Liver (tissue), 9 donors: ENCODE results near the gene ACOT8. TPM values are rescaled to one million over a fixed set of nuclear protein-coding genes. Genes with fewer than 3 reads are reported as not detected.

Experiments
- DNase-seq: peaks from one replicate; pipeline ENCODE4 v3.0.0-alpha.2; 2017; ENCODE audit warnings: low spot score
- H3K27ac ChIP-seq, 2 donors: one replicate each; pipeline ENCODE4 v1.7.0; 2013; ENCODE audit warnings: inconsistent platforms in 2 of 2, low read length in 2 of 2, control low read depth in 1 of 2, low read depth in 1 of 2, mild to moderate bottlenecking in 1 of 2
- H3K27me3 ChIP-seq, 4 donors: one replicate each; pipeline versions ENCODE4 v1.6.1 to v1.7.0; 2013; ENCODE audit warnings: low read length in 3 of 4, inconsistent platforms in 1 of 4, mild to moderate bottlenecking in 1 of 4, moderate library complexity in 1 of 4; ENCODE audit not compliant: control insufficient read depth in 4 of 4, insufficient read depth in 4 of 4
- H3K36me3 ChIP-seq, 4 donors: one replicate each; pipeline versions ENCODE4 v1.6.1 to v1.7.0; 2013; ENCODE audit warnings: low read length in 3 of 4, mild to moderate bottlenecking in 3 of 4, low read depth in 1 of 4, moderate library complexity in 1 of 4; ENCODE audit not compliant: control insufficient read depth in 4 of 4, insufficient read depth in 3 of 4
- H3K4me1 ChIP-seq, 4 donors: one replicate each; pipeline versions ENCODE4 v1.6.1 to v1.7.0; 2013; ENCODE audit warnings: low read length in 3 of 4, mild to moderate bottlenecking in 3 of 4, moderate library complexity in 1 of 4; ENCODE audit not compliant: control insufficient read depth in 4 of 4, insufficient read depth in 4 of 4
- H3K4me3 ChIP-seq, 3 donors: one replicate each; pipeline versions ENCODE4 v1.6.1 to v1.7.0; 2013; ENCODE audit warnings: low read length in 3 of 3, control low read depth in 1 of 3, low read depth in 1 of 3, mild to moderate bottlenecking in 1 of 3
- H3K9ac ChIP-seq, 2 donors: one replicate each; pipeline ENCODE4 v1.7.0; 2013; ENCODE audit warnings: low read length in 2 of 2, mild to moderate bottlenecking in 2 of 2, moderate library complexity in 2 of 2, control low read depth in 1 of 2, low read depth in 1 of 2
- H3K9me3 ChIP-seq, 4 donors: one replicate each; pipeline versions ENCODE4 v1.6.1 to v1.7.0; 2013; ENCODE audit warnings: low read length in 3 of 4; ENCODE audit not compliant: control insufficient read depth in 4 of 4
- ATF3 ChIP-seq: IDR thresholded peaks from 2 replicates; pipeline ENCODE4 v1.6.1; 2016; ENCODE audit warnings: antibody characterized with exemption
- CTCF ChIP-seq: fragments of 150-350 bp; IDR thresholded peaks from 2 replicates; pipeline ENCODE4 v1.5.1; 2017; ENCODE audit warnings: improper control_type of control experiment, low read depth, low read length; ENCODE audit not compliant: missing input control
- EGR1 ChIP-seq, 2 donors: IDR thresholded peaks; 2 replicates each; pipeline ENCODE4 v1.6.1; 2016 to 2018; ENCODE audit warnings: antibody characterized with exemption in 2 of 2, low read depth in 2 of 2
- FOXA1 ChIP-seq: IDR thresholded peaks from 2 replicates; pipeline ENCODE4 v1.6.1; 2016; ENCODE audit warnings: antibody characterized with exemption
- HNF4A ChIP-seq, 2 donors: conservative IDR thresholded peaks; 2 replicates each; pipeline ENCODE4 v1.6.1; 2016; ENCODE audit warnings: antibody characterized with exemption in 2 of 2, mild to moderate bottlenecking in 2 of 2
- HNF4G ChIP-seq: IDR thresholded peaks from 2 replicates; pipeline ENCODE4 v1.6.1; 2016; ENCODE audit warnings: antibody characterized with exemption
- JUND ChIP-seq, 2 donors: IDR thresholded peaks; 2 replicates each; pipeline ENCODE4 v1.6.1; 2016; ENCODE audit warnings: antibody characterized with exemption in 2 of 2
- MAX ChIP-seq: IDR thresholded peaks from 2 replicates; pipeline ENCODE4 v1.6.1; 2016; ENCODE audit warnings: antibody characterized with exemption
- NR2F2 ChIP-seq: IDR thresholded peaks from 2 replicates; pipeline ENCODE4 v1.6.1; 2016; ENCODE audit warnings: antibody characterized with exemption
- RAD21 ChIP-seq, 2 donors: IDR thresholded peaks; 2 replicates each; pipeline ENCODE4 v1.6.1; 2016; ENCODE audit warnings: antibody characterized with exemption in 2 of 2, mild to moderate bottlenecking in 2 of 2
- REST ChIP-seq: IDR thresholded peaks from 2 replicates; pipeline ENCODE4 v1.6.1; 2016; ENCODE audit warnings: antibody characterized with exemption, mild to moderate bottlenecking
- RXRA ChIP-seq, 2 donors: IDR thresholded peaks; 2 replicates each; pipeline ENCODE4 v1.6.1; 2017 to 2018; ENCODE audit warnings: antibody characterized with exemption in 2 of 2, mild to moderate bottlenecking in 1 of 2
- SP1 ChIP-seq: IDR thresholded peaks from 2 replicates; pipeline ENCODE4 v1.6.1; 2018; ENCODE audit warnings: antibody characterized with exemption, mild to moderate bottlenecking
- TAF1 ChIP-seq: conservative IDR thresholded peaks from 2 replicates; pipeline ENCODE4 v1.6.1; 2016; ENCODE audit warnings: antibody characterized with exemption, mild to moderate bottlenecking
- YY1 ChIP-seq: IDR thresholded peaks from 2 replicates; pipeline ENCODE4 v1.6.1; 2016; ENCODE audit warnings: antibody characterized with exemption, mild to moderate bottlenecking
- ZBTB33 ChIP-seq: IDR thresholded peaks from 2 replicates; pipeline ENCODE4 v1.6.1; 2016; ENCODE audit warnings: antibody characterized with exemption
- WGBS: extraction: QIAGEN DNeasy Blood & Tissue Kit; methylation state at CpG from one replicate; pipeline ENCODE4 v1.1.7; 2013; 5-methylcytosine and 5-hydroxymethylcytosine counted together
- polyA plus RNA-seq, 2 donors: library from polyadenylated mRNA; stranded (reverse) in 1 of 2; unstranded in 1 of 2; fragments of 200-250 nt in 1 of 2; fragments of >200 nt in 1 of 2; fragmentation: Nextera tagmentation in 1 of 2; extraction: Ambion mirVana in 1 of 2; gene quantifications; one replicate each; pipeline versions ENCODE4 v1.2.1 to v1.2.3, GENCODE V29; 2013 to 2015
- total RNA-seq, 2 donors: library from RNA; depleted of rRNA; stranded (reverse); fragments of >200 nt; gene quantifications; one replicate each; pipeline ENCODE4 v1.2.3, GENCODE V29; 2014
- donor health status: healthy.
- donor health status: healthy.
- donor health status: healthy.
- donor health status: healthy.
- donor health status: healthy.

ACOT8 gene
- total and polyA plus RNA-seq, 4 donors, result 24.4 to 27.1 (median 24.5) TPM

- TF ChIP-seq REST (no peak), MAX (no peak), HNF4G (no peak), EGR1 (IDR thresholded peaks at IDR 0.05; ENCODE audit: low read depth in 2 of 2) (no peak), HNF4A (conservative IDR thresholded peaks at IDR 0.05) (no peak), JUND (IDR thresholded peaks at IDR 0.05) (no peak), CTCF (no peak), RXRA (IDR thresholded peaks at IDR 0.05) (no peak), ATF3 (no peak), SP1 (no peak), TAF1 (no peak), FOXA1 (no peak), NR2F2 (no peak), RAD21 (IDR thresholded peaks at IDR 0.05) (no peak), ZBTB33 (no peak), YY1 (no peak)
- Histone ChIP-seq H3K9me3 (no peaks in the 10 kb centered on the region), H3K4me3 (no peak overlapping the region), H3K27me3 (no peaks in the 10 kb centered on the region), H3K27ac (no peak overlapping the region), H3K4me1 (peaks cover 0 to 13% (median 7%) of the 10 kb centered on the region in 4 donors), H3K36me3 (peaks cover 3 to 29% (median 25%) of the 10 kb centered on the region in 4 donors), H3K9ac (no peak overlapping the region)
- no peak for DNase-seq
- WGBS, result 74% methylated on average over 7 of the region's 7 CpGs
Observed at GRCh38 chr20:45813489-45813888, 43.7 kb downstream of the ACOT8 start.

- TF ChIP-seq RAD21 (IDR thresholded peaks at IDR 0.05), result no peak
- no peak overlapping the region for H3K9ac ChIP-seq
- no peaks in the 10 kb centered on the region for H3K9me3 ChIP-seq
- no peak for DNase-seq
- peaks cover 0 to 13% (median 7%) of the 10 kb centered on the region in 4 donors for H3K4me1 ChIP-seq
- H3K27me3 ChIP-seq, result no peaks in the 10 kb centered on the region
- H3K36me3 ChIP-seq, result peaks cover 3 to 29% (median 26%) of the 10 kb centered on the region in 4 donors
- H3K4me3 ChIP-seq, result peak overlapping the region in 1 of 3 donors; percentile 53
- no peak overlapping the region for H3K27ac ChIP-seq
- WGBS, result 20% methylated on average over 11 of the region's 11 CpGs
Observed at GRCh38 chr20:45813006-45813340, 44.2 kb downstream of the ACOT8 start.
